Eye (tissue), 1 donor: ENCODE measurements around the gene E4F1.

Experiments
- DNase-seq: peaks from one replicate; pipeline ENCODE4 v3.0.0-alpha.2; 2015

The E4F1 gene

DNA sequence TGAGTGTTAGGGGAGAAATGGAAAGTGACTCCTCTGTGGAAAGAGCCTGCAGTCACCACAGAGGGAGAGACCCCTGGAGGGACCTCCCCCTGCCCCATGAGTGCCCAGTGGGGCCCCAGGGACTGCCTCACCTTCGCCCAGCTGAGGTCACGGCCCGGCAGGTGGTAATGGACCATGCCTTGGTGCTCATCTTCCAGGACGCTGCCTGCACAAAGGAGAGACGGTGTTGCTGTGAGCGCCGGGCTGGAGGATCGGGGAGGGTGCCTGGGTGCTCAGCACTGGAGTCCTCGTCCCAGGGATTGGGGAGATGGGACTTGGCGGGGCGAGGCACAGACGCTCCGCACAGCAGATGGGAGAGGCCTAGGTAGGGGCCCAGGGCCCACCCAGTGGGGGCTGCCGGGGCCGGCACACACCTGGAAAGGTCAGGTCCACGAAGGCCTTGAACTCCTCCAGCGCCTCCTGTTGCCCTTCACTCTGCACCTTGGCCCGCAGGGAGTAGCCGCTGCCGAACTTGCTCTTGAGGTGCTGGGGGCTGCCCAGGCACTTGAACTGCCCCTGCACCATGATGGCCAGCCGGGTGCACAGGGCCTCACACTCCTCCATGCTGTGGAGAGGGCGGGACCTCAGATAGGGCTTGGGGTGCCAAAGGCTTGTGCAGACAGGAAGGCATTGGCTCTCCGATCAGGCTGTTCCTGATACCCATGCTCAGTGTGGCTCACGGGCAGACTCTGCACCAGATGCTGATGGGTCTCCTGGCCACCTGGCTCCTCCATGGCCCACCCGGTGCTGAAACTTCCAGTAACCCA lies 54.3 kb downstream of the E4F1 start:
- no peak for DNase-seq

DNA sequence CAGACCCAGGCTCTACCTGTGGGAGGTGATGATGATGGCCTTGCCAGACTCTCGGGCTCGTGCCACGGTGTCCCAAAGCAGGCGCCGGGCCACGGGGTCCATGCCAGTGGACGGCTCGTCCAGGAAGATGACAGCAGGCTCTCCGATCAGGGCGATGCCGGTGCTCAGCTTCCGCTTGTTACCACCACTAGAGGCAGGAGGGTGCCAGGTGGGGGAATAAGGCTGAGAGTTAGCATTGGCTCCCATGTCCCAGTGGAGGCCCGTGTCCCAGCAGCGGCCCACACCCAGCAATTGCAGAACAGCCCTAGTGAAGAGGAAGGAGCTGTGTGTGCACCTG lies 54.8 kb downstream of the E4F1 start:
- DNase-seq: no peak

DNA sequence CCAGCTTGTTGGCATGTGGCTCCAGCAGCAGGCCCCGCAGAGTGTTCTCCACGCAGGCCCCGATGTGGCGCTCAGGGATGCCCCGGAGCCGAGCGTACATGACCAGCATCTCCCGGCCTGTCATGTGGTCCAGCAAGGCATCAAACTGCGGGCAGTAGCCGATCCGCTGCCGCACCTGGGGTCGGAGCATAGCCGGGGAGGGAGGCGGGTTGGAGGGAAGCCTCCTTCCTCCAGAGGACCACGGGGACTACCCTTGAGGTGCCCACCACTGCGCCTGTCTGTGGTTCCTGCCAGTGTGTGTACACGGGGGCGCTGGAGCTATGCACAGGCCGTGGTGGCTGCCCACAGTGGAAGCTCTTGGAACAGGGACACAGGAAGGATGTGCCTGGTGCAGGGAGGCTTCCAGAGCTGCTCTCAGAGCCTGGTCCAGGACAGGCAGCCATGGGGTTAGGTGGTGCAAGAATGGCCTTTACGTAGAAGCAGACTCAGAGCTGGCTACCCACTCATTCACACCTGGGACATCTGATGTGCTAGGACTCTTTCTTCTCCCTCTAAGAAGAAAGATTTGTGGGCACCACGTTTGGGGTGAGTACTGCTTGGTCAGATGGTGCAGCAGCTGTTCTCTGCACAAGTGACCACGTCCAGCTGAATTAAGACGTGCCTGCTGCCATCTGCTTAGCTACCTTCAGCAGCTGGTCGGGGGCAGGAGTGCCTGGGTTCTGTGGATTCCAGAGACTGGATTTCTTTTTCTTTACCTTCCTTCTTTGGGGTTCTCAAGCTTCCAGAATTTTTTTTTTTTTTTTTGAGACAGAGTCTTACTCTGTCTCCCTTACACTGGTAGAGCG lies 55.8 kb downstream of the E4F1 start:
- peak; percentile 31 for DNase-seq

DNA sequence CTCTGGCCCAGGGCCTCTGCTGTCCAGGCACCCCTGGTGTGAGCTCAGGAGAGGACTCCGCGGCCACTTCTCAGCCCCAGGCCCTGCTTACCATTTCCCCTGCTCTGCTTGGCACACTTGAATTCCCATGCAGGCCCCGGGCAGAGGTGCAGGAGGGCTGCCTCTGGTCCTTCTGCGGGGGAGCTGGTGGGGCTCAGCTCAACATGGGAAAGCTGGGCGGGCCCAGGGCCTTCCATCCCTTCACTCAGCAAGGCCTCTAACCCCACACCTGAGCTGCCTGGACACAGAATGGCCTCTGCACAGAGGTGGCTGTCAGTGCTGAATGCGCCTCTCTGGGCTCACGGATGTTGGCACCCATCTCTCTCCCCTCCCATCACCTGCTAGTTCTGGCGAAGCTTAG lies 57.1 kb downstream of the E4F1 start:
- DNase-seq: no peak

DNA sequence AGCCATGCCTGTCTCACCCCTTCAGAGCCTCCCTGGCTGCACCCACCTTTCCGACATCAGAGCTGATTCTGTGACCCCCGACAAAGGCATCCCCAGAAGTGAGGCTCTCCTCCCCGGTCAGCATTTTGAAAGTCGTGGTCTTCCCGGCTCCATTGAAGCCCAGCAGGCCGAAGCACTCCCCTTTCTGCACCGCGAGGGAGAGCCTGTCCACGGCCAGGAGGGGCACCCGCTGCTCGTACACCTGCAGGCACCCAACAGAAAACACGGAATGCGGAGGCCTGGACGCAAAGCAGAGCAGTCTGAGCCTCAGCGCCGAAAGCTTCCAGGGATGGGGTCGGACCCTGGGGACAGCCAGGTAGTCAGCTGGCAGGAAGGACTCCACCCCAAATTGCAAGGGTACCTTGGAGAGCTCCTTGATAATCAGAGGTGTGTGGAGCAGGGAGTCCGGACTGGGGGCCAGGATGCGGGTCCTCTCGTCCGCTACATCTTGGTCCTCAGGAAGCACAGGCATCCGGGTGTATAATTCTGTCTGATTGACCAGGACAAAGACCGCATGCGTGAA lies 57.7 kb downstream of the E4F1 start:
- no peak for DNase-seq

DNA sequence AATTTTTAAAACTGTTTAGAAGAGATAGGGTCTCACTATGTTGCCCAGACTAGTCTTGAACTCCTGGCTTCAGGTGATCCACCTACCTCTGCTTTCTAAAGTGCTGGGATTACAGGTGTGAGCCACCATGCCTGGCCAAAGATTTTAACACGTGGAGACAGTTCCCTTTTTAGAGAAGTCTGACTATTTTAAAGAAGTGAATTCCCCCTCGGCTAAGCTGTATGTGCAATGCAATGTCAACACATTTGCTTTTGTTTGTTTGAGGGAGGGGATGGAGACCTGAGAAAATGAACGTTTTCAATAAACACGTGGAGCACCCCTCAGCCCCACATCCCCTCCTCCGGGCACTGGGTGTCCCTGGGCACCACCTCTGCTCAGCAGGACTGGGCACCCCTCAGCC lies 58.9 kb downstream of the E4F1 start:
- DNase-seq: no peak

DNA sequence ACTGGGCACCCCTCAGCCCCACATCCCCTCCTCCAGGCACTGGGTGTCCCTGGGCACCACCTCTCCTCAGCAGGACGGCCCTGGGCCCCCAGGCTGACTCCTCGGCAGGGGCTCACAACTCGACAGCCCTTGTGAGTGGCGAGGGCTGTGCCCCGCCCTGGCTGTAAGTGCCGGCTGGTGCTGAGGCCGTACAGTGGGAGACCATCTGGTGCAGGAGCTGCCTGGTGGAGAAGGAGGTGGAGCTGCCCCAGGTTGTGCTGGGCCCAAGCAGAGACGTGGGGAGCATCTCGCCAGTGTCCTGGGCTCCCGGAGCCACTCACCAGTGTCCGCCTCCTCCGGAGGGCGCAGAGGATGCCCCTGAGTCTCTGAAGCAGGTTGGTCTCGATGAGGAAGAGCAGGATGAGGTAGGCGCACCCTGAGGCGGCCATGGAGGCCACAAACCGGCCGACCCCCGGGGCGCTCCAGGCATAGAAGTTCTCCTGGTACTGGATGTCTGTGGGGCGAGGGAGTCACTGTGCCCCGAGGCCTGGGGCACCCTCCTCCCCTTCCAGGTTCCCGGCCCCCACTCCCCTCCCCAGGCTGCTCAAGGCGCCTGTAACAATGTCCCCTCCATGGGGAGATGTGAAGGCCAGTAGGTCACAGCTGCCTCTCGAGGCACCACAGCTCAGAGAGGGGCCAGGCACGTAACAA lies 59.6 kb downstream of the E4F1 start:
- no peak for DNase-seq

DNA sequence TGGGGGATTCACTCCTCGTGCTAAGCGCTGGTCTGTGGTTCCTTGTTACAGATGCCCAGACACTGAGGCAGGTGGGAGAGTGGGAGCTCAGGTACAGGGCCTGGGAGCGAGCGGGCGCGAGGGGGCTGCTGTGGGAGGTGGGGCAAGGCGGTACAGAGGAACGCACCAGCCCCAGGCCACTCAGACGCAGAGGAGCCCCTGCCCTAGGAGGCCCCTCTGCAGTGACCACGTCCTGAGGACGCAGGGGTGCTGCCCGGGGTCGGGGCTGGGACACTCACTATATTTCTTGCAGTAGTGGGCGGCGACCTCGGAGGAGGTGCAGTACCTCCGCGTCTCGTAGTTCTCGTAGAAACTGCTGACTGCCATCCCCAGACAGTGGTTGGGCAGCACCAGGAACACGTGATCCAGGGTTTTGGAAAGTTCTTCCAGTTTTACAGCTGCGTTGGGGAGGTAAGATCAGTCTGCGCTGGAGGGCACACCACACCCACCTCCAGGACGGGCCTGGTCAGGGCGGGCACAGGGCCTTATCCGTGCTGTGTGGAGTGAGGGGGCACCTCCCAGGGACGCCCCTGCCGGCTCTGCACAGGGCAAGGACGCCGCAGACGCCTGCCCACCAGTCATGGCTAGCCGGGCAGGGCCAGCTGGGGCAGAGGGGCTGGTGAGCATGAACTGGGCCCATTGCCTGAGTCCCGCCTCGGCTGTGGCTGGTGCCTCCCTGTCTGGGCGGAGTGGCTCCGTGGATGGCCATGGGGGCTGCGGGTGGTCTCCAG lies 60.8 kb downstream of the E4F1 start:
- DNase-seq: no peak

DNA sequence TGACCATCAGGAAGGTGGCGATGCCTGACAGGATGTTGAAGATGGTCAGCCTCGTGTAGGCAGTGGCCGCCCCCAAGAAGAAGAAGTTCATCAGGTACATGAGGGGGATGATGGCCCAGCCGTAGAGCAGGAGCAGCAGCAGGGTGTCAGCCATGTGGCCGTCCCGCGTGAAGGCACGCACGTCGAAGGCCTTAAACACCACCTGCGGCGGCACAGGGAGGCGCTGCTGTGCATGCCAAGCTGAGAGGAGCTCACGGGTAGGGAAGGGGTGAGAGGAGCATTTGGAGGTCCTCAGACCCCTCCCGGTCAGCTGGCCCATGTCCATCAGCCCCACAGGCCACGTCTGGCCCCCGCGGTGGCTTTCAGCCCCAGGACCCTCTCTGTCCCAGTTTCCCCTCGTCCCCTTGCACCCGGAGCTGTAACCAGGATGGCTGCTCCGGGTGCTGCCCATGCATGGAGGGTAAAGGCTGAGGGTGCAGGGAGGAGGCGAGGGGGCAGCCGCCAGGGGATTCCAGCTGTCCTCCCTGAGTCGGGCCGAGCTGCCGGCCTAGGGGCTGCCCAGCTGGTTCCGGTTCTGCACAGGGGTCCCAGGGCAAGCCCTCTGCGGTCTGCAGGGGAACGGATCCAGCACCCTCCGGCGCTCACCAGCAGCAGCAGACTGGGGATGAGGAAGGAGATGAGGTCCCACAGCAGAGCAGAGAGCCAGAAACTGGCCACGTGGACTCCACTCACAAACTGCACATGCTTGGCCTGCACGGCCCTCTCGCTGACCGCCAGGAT lies 61.6 kb downstream of the E4F1 start:
- no peak for DNase-seq
